GM21528 (cell line): ENCODE data around the gene CNGA4.
"Not testable (repeated sequence)": the region's sequence is repeated elsewhere in the genome, so short reads cannot be mapped to it uniquely, and the experiment has no call there.

ENCODE experiments used
- ATAC-seq: cut with Tn5 transposase; IDR thresholded peaks from one replicate; pipeline ENCODE4 v1.9.1; 2021; ENCODE audit warnings: mild to moderate bottlenecking, moderate library complexity; ENCODE audit not compliant: unreplicated experiment, low FRiP score

CNGA4 gene

GRCh38 chr11:6225024-6225423, 13.9 kb upstream of the CNGA4 start:
- no peak for ATAC-seq

GRCh38 chr11:6225896-6226295, 13.0 kb upstream of the CNGA4 start:
- no peak for ATAC-seq

- no peak for ATAC-seq
Observed at GRCh38 chr11:6228520-6228919, 10.4 kb upstream of the CNGA4 start.

- ATAC-seq, result no peak
Observed at GRCh38 chr11:6229911-6230310, 9.0 kb upstream of the CNGA4 start.

- no peak for ATAC-seq
Observed at GRCh38 chr11:6232899-6233298, 6.0 kb upstream of the CNGA4 start.

GRCh38 chr11:6233984-6234386, 4.9 kb upstream of the CNGA4 start:
- peak; percentile 1 for ATAC-seq

GRCh38 chr11:6234387-6235107, 4.3 kb upstream of the CNGA4 start, which contains the start of gene FHIP1B:
TSS of gene FHIP1B (minus strand) at chr11:6234636. CDS start at chr11:6224516, 10,120 bp downstream.
- peak; percentile 96 for ATAC-seq

- no peak for ATAC-seq
Observed at GRCh38 chr11:6237266-6237665, 1.6 kb upstream of the CNGA4 start.

GRCh38 chr11:6237761-6238302, 1.1 kb upstream of the CNGA4 start:
- no peak for ATAC-seq

GRCh38 chr11:6240139-6240538, 1.2 kb downstream of the CNGA4 start:
- no peak for ATAC-seq

GRCh38 chr11:6240781-6241180, 1.9 kb downstream of the CNGA4 start:
- ATAC-seq, result no peak

GRCh38 chr11:6241316-6241715, 2.4 kb downstream of the CNGA4 start:
- no peak for ATAC-seq

GRCh38 chr11:6245536-6245935, 6.6 kb downstream of the CNGA4 start:
- no peak for ATAC-seq

- ATAC-seq, result no peak
Observed at GRCh38 chr11:6248248-6248647, 9.4 kb downstream of the CNGA4 start.

GRCh38 chr11:6248897-6249296, 10.0 kb downstream of the CNGA4 start:
- not testable (repeated sequence) for ATAC-seq

- ATAC-seq, result no peak
Observed at GRCh38 chr11:6249770-6250555, 11.1 kb downstream of the CNGA4 start.

- peak; percentile 76 for ATAC-seq
Observed at GRCh38 chr11:6251120-6251733, 12.3 kb downstream of the CNGA4 start.

GRCh38 chr11:6251990-6252473, 13.1 kb downstream of the CNGA4 start:
- ATAC-seq, result no peak

GRCh38 chr11:6253197-6253596, 14.3 kb downstream of the CNGA4 start:
- ATAC-seq, result no peak

- no peak for ATAC-seq
Observed at GRCh38 chr11:6258141-6258540, 19.3 kb downstream of the CNGA4 start.

GRCh38 chr11:6258571-6259081, 19.7 kb downstream of the CNGA4 start:
- ATAC-seq, result no peak
